Panc1 (cell line): ENCODE measurements around the gene PRLR. TPM values are rescaled to one million over a fixed set of nuclear protein-coding genes. Genes with fewer than 3 reads are reported as not detected.

Source experiments
- ATAC-seq: fragments of 200-7000 bp; cut with Tn5 transposase; 2 replicates; pipeline ENCODE4 v1.9.1; 2020; ENCODE audit warnings: mild to moderate bottlenecking, moderate library complexity
- BruUV-seq: library from RNA; stranded (reverse); fragments of 400-500 nt; replicated peaks from 2 replicates; lab custom pipeline; 2021; lab: Mats Ljungman, UMichigan
- CTCF ChIA-PET: fragments of 300-600 bp; sonication (Branson Sonifier 250); formaldehyde crosslinking; loops from one replicate; lab custom pipeline; 2022; ENCODE audit warnings: antibody characterized with exemption; lab: Charles Lee
- POLR2A ChIA-PET: fragments of 300-600 bp; sonication (Branson Sonifier 250); formaldehyde crosslinking; loops from one replicate; lab custom pipeline; 2022; ENCODE audit warnings: antibody characterized with exemption; lab: Charles Lee
- DNase-seq: peaks from one replicate; pipeline ENCODE4 v3.0.0-alpha.2; 2010; ENCODE audit warnings: low read depth, low spot score
- H3K27ac ChIP-seq: 2 replicates; pipeline ENCODE4 v1.5.1; 2011; ENCODE audit warnings: mild to moderate bottlenecking, low read length, inconsistent platforms
- H3K27me3 ChIP-seq: fragments of 200-500 bp; sonication (Bioruptor generic); 2 replicates; pipeline ENCODE4 v1.6.0; 2014; ENCODE audit warnings: low read length, inconsistent platforms; ENCODE audit not compliant: control insufficient read depth, insufficient read depth
- H3K36me3 ChIP-seq: fragments of 200-500 bp; sonication (Bioruptor generic); 2 replicates; pipeline ENCODE4 v1.5.1; 2014; ENCODE audit warnings: inconsistent platforms, mild to moderate bottlenecking, low read length, moderate library complexity; ENCODE audit not compliant: control insufficient read depth, insufficient read depth
- H3K4me1 ChIP-seq: 2 replicates; pipeline ENCODE4 v1.5.1; 2011; ENCODE audit warnings: inconsistent platforms, mild to moderate bottlenecking, low read length, moderate library complexity; ENCODE audit not compliant: control insufficient read depth, insufficient read depth
- H3K4me3 ChIP-seq, 2 experiments: 2 replicates each; pipeline ENCODE4 v1.5.1; 2011 to 2012; ENCODE audit warnings: low read depth in 2 of 2, low read length in 2 of 2, mild to moderate bottlenecking in 2 of 2, inconsistent platforms in 1 of 2, moderate library complexity in 1 of 2
- H3K9me3 ChIP-seq: fragments of 200-500 bp; sonication (Bioruptor generic); 2 replicates; pipeline ENCODE4 v1.5.1; 2014; ENCODE audit warnings: low read depth, mild to moderate bottlenecking, inconsistent platforms, low read length, moderate library complexity; ENCODE audit not compliant: control insufficient read depth, insufficient read depth
- CTCF ChIP-seq: fragments of 450-650 bp; IDR thresholded peaks from 2 replicates; pipeline ENCODE4 v1.5.1; 2017; ENCODE audit warnings: mild to moderate bottlenecking
- POLR2AphosphoS5 ChIP-seq: IDR thresholded peaks from 2 replicates; pipeline ENCODE4 v1.6.1; 2012; ENCODE audit warnings: mild to moderate bottlenecking, low read depth, low read length, moderate library complexity
- REST ChIP-seq, 2 experiments: IDR thresholded peaks; 2 replicates each; pipeline ENCODE4 v1.6.1; 2011 to 2012; ENCODE audit warnings: low read depth in 2 of 2, control low read depth in 1 of 2, low read length in 1 of 2, mild to moderate bottlenecking in 1 of 2, moderate library complexity in 1 of 2; ENCODE audit not compliant: insufficient read depth in 1 of 2
- SIN3A ChIP-seq: IDR thresholded peaks from 2 replicates; pipeline ENCODE4 v1.6.1; 2012; ENCODE audit warnings: low read depth, mild to moderate bottlenecking, low read length, moderate library complexity, borderline replicate concordance; ENCODE audit not compliant: insufficient read depth
- TCF7L2 ChIP-seq: IDR thresholded peaks from 2 replicates; pipeline ENCODE4 v1.6.1; 2011; ENCODE audit warnings: mild to moderate bottlenecking, low read depth, low read length, inconsistent platforms
- in situ Hi-C: cut with HindIII; loops from 2 replicates; pipeline ENCODE4 v1.10.0; 2016; ENCODE audit warnings: low sequenced_read_pairs, low pct_unique_long_range_greater_than_20kb
- intact Hi-C: fragments of 100-400 bp; cut with micrococcal nuclease; formaldehyde crosslinking; loops from one replicate; pipeline ENCODE4 v1.10.0; 2022; ENCODE audit not compliant: unreplicated experiment
- total RNA-seq: library from RNA; stranded (reverse); gene quantifications from one replicate; pipeline ENCODE4 v1.2.1, GENCODE V29; 2021; ENCODE audit not compliant: unreplicated experiment

Gene PRLR
- total RNA-seq, 1 experiment from 2014 or later: 0.46 TPM

- TF ChIP-seq REST (IDR thresholded peaks at IDR 0.05; ENCODE audit: insufficient read depth in 1 of 2, low read depth in 2 of 2, low read length in 1 of 2) (no peak), POLR2AphosphoS5 (no peak), SIN3A (no peak), CTCF (no peak), TCF7L2 (no peak)
- H3K36me3 ChIP-seq: no peaks in the 10 kb centered on the region
- ChIA-PET POLR2A (no interaction called here), CTCF (no interaction called here)
- in situ Hi-C loops: no loop called here
- peaks cover 16% of the 10 kb centered on the region; the same call in 1 of the 2 replicates for H3K27me3 ChIP-seq
- intact Hi-C loops: no loop called here
- no peak overlapping the region for H3K4me3 ChIP-seq
- no peak overlapping the region for H3K27ac ChIP-seq
- no TSS peak for BruUV-seq
- DNase-seq (no peak), ATAC-seq (no peak)
- no peaks in the 10 kb centered on the region for H3K9me3 ChIP-seq
- H3K4me1 ChIP-seq: no peaks in the 10 kb centered on the region
These were observed 203.3 kb downstream of the PRLR start for GRCh38 chr5:35026941-35027340.

GRCh38 chr5:35026280-35026840, 203.9 kb downstream of the PRLR start:
- Histone ChIP-seq H3K4me1 (no peaks in the 10 kb centered on the region), H3K9me3 (no peaks in the 10 kb centered on the region), H3K27ac (no peak overlapping the region), H3K27me3 (peaks cover 16% of the 10 kb centered on the region; the same call in 1 of the 2 replicates), H3K4me3 (no peak overlapping the region), H3K36me3 (no peaks in the 10 kb centered on the region)
- ChIA-PET CTCF (no interaction called here), POLR2A (no interaction called here)
- no TSS peak for BruUV-seq
- TF ChIP-seq CTCF (no peak), SIN3A (no peak), POLR2AphosphoS5 (no peak), TCF7L2 (no peak), REST (IDR thresholded peaks at IDR 0.05; ENCODE audit: insufficient read depth in 1 of 2, low read depth in 2 of 2, low read length in 1 of 2) (no peak)
- DNase-seq (no peak), ATAC-seq (no peak)
- in situ Hi-C loops: no loop called here
- intact Hi-C loops: no loop called here
